Measurements from ENCODE around the gene RC3H2. TPM values are rescaled to one million over a fixed set of nuclear protein-coding genes. Genes with fewer than 3 reads are reported as not detected.

RC3H2 gene
- total and polyA plus RNA-seq, 2 donors from 2014 or later: 9.8 to 49.9 TPM

- Histone ChIP-seq H3K27me3 (ENCODE audit: control insufficient read depth, insufficient read depth, low read length) (no peaks in the 10 kb centered on the region), H3K4me3 (ENCODE audit: low read length in 3 of 3) (no peak overlapping the region), H3K36me3 (ENCODE audit: control insufficient read depth in 2 of 3, insufficient read depth in 3 of 3, low read length in 3 of 3) (no peaks in the 10 kb centered on the region), H3K9ac (ENCODE audit: low read length in 3 of 3) (no peak overlapping the region), H3K4me1 (ENCODE audit: control insufficient read depth in 2 of 3, insufficient read depth in 2 of 3, low read depth in 1 of 3, low read length in 3 of 3) (no peaks in the 10 kb centered on the region), H3K9me3 (ENCODE audit: control insufficient read depth in 2 of 3, insufficient read depth in 1 of 3, low read length in 3 of 3) (no peaks in the 10 kb centered on the region), H3K27ac (ENCODE audit: low read depth in 2 of 2, low read length in 2 of 2) (no peak overlapping the region)
- FAIRE-seq: no peak
- DNase-seq: no peak
- intact Hi-C loops (cut with DNase I): no loop called here
- TF ChIP-seq CTCF (IDR thresholded peaks at IDR 0.05; ENCODE audit: borderline replicate concordance, extremely low read depth, insufficient read depth): no peak
Measured at GRCh38 chr9:122951056-122951455, 45.9 kb upstream of the RC3H2 start.

GRCh38 chr9:122950263-122950662 lies 45.1 kb upstream of the RC3H2 start:
- no peak overlapping the region for H3K27ac ChIP-seq (ENCODE audit: low read depth in 2 of 2, low read length in 2 of 2)
- H3K9me3 ChIP-seq (ENCODE audit: control insufficient read depth in 2 of 3, insufficient read depth in 1 of 3, low read length in 3 of 3): no peaks in the 10 kb centered on the region
- TF ChIP-seq CTCF (IDR thresholded peaks at IDR 0.05; ENCODE audit: borderline replicate concordance, extremely low read depth, insufficient read depth): no peak
- H3K36me3 ChIP-seq (ENCODE audit: control insufficient read depth in 2 of 3, insufficient read depth in 3 of 3, low read length in 3 of 3): no peaks in the 10 kb centered on the region
- FAIRE-seq (no peak), DNase-seq (no peak)
- no peaks in the 10 kb centered on the region for H3K27me3 ChIP-seq (ENCODE audit: control insufficient read depth, insufficient read depth, low read length)
- intact Hi-C loops (cut with DNase I): no loop called here
- H3K4me1 ChIP-seq (ENCODE audit: control insufficient read depth in 2 of 3, insufficient read depth in 2 of 3, low read depth in 1 of 3, low read length in 3 of 3): peaks cover 0 to 3% (median 2%) of the 10 kb centered on the region in 3 donors
- no peak overlapping the region for H3K9ac ChIP-seq (ENCODE audit: low read length in 3 of 3)
- no peak overlapping the region for H3K4me3 ChIP-seq (ENCODE audit: low read length in 3 of 3)

GRCh38 chr9:122949696-122950095 lies 44.5 kb upstream of the RC3H2 start:
- intact Hi-C loops (cut with DNase I): no loop called here
- no peak for TF ChIP-seq CTCF (IDR thresholded peaks at IDR 0.05; ENCODE audit: borderline replicate concordance, extremely low read depth, insufficient read depth)
- Histone ChIP-seq H3K4me3 (ENCODE audit: low read length in 3 of 3) (no peak overlapping the region), H3K9me3 (ENCODE audit: control insufficient read depth in 2 of 3, insufficient read depth in 1 of 3, low read length in 3 of 3) (no peaks in the 10 kb centered on the region), H3K4me1 (ENCODE audit: control insufficient read depth in 2 of 3, insufficient read depth in 2 of 3, low read depth in 1 of 3, low read length in 3 of 3) (peaks cover 0 to 4% (median 2%) of the 10 kb centered on the region in 3 donors), H3K36me3 (ENCODE audit: control insufficient read depth in 2 of 3, insufficient read depth in 3 of 3, low read length in 3 of 3) (no peaks in the 10 kb centered on the region), H3K27ac (ENCODE audit: low read depth in 2 of 2, low read length in 2 of 2) (no peak overlapping the region), H3K9ac (ENCODE audit: low read length in 3 of 3) (no peak overlapping the region), H3K27me3 (ENCODE audit: control insufficient read depth, insufficient read depth, low read length) (no peaks in the 10 kb centered on the region)
- no peak for FAIRE-seq
- peak in 1 of 5 donors; percentile 17 for DNase-seq

- H3K4me1 ChIP-seq (ENCODE audit: control insufficient read depth in 2 of 3, insufficient read depth in 2 of 3, low read depth in 1 of 3, low read length in 3 of 3): peaks cover 0 to 4% (median 2%) of the 10 kb centered on the region in 3 donors
- H3K27me3 ChIP-seq (ENCODE audit: control insufficient read depth, insufficient read depth, low read length): no peaks in the 10 kb centered on the region
- DNase-seq (no peak), FAIRE-seq (no peak)
- H3K36me3 ChIP-seq (ENCODE audit: control insufficient read depth in 2 of 3, insufficient read depth in 3 of 3, low read length in 3 of 3): no peaks in the 10 kb centered on the region
- no peaks in the 10 kb centered on the region for H3K9me3 ChIP-seq (ENCODE audit: control insufficient read depth in 2 of 3, insufficient read depth in 1 of 3, low read length in 3 of 3)
- no peak for TF ChIP-seq CTCF (IDR thresholded peaks at IDR 0.05; ENCODE audit: borderline replicate concordance, extremely low read depth, insufficient read depth)
- intact Hi-C loops (cut with DNase I): no loop called here
- no peak overlapping the region for H3K9ac ChIP-seq (ENCODE audit: low read length in 3 of 3)
- no peak overlapping the region for H3K27ac ChIP-seq (ENCODE audit: low read depth in 2 of 2, low read length in 2 of 2)
- H3K4me3 ChIP-seq (ENCODE audit: low read length in 3 of 3): no peak overlapping the region
Measured at GRCh38 chr9:122948313-122948712, 43.2 kb upstream of the RC3H2 start.
